Activated T-cell treated with anti-CD3 and anti-CD28 coated beads, Interleukin-2, amount 50 U/mL, for 1 hour (primary cell): Measurements from ENCODE around the gene VIPR1.

Experiments used
- DNase-seq: peaks from one replicate; pipeline ENCODE4 v3.0.0-alpha.2; 2020

The VIPR1 gene

GRCh38 chr3:42502429-42503250, at the start of gene VIPR1:
TSS of gene VIPR1 (plus strand) at chr3:42502643. CDS start at chr3:42502736, 93 bp downstream.
- DNase-seq, result peak; percentile 97

GRCh38 chr3:42456211-42456610, 46.2 kb upstream of the VIPR1 start:
- no peak for DNase-seq

- no peak for DNase-seq
Observed at GRCh38 chr3:42459151-42459550, 43.3 kb upstream of the VIPR1 start.

- DNase-seq, result no peak
Observed at GRCh38 chr3:42461762-42462161, 40.7 kb upstream of the VIPR1 start.

GRCh38 chr3:42463093-42463492, 39.4 kb upstream of the VIPR1 start:
- no peak for DNase-seq

- no peak for DNase-seq
Observed at GRCh38 chr3:42468111-42468510, 34.3 kb upstream of the VIPR1 start.

GRCh38 chr3:42472555-42472954, 29.9 kb upstream of the VIPR1 start:
- no peak for DNase-seq

GRCh38 chr3:42473083-42473932, 29.1 kb upstream of the VIPR1 start:
- no peak for DNase-seq

GRCh38 chr3:42476225-42477125, 26.0 kb upstream of the VIPR1 start:
- DNase-seq, result no peak

GRCh38 chr3:42477696-42478095, 24.7 kb upstream of the VIPR1 start:
- no peak for DNase-seq

- no peak for DNase-seq
Observed at GRCh38 chr3:42478830-42479229, 23.6 kb upstream of the VIPR1 start.

- no peak for DNase-seq
Observed at GRCh38 chr3:42486814-42487565, 15.5 kb upstream of the VIPR1 start.

GRCh38 chr3:42488687-42489086, 13.8 kb upstream of the VIPR1 start:
- DNase-seq, result no peak

GRCh38 chr3:42489116-42489936, 13.1 kb upstream of the VIPR1 start:
- no peak for DNase-seq

- no peak for DNase-seq
Observed at GRCh38 chr3:42489937-42490227, 12.6 kb upstream of the VIPR1 start.

- DNase-seq, result no peak
Observed at GRCh38 chr3:42490243-42490642, 12.2 kb upstream of the VIPR1 start.

- DNase-seq, result no peak
Observed at GRCh38 chr3:42491881-42492507, 10.4 kb upstream of the VIPR1 start.

- DNase-seq, result no peak
Observed at GRCh38 chr3:42492508-42493080, 9.8 kb upstream of the VIPR1 start.

- no peak for DNase-seq
Observed at GRCh38 chr3:42493126-42493797, 9.2 kb upstream of the VIPR1 start.

- DNase-seq, result no peak
Observed at GRCh38 chr3:42493798-42494151, 8.7 kb upstream of the VIPR1 start.
